ENCODE results near the gene CRX. TPM values are rescaled to one million over a fixed set of nuclear protein-coding genes. Genes with fewer than 3 reads are reported as not detected.

Gene CRX
- total and polyA plus RNA-seq, 2 donors (not counting 1 experiment from before 2014, with no cell fraction given): not detected

DNA sequence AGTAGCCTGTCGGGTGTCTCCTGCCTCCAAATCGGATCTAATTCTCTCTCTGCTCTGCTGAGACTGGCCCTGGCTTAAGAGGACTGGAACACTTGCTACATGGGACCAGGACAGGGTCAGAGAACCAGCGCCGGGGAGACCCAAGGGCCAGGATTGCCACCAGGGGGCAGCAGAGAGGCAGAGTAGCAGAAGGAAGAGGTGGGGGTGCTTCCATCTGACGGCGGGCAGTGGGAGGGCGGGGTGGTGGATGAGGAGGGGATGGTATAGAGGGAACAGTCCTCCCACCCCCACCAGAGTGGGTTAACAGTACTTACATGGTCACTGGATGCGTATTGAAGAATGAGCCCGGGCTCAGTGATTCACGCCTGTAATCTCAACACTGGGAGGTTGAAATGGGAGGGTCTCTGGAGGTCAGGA lies 31.3 kb upstream of the CRX start:
- H3K27me3 Mint-ChIP-seq: peaks cover 1% of the 10 kb centered on the region
- Histone ChIP-seq H3K4me1 (ENCODE audit: control insufficient read depth in 2 of 2, insufficient read depth in 2 of 2, low read length in 2 of 2) (peaks cover 0 to 10% of the 10 kb centered on the region in 2 donors), H3K4me2 (replicated peaks; ENCODE audit: low read depth, low read length, poor library complexity, severe bottlenecking) (no peak overlapping the region), H2AFZ (ENCODE audit: insufficient read depth, low read depth, low read length, poor library complexity, severe bottlenecking) (no peak overlapping the region), H3K27ac (ENCODE audit: low read length in 2 of 2) (no peak overlapping the region), H3K79me2 (ENCODE audit: control insufficient read depth, insufficient read depth, low read length) (no peaks in the 10 kb centered on the region), H4K20me1 (ENCODE audit: control insufficient read depth, insufficient read depth, low read length, poor library complexity, severe bottlenecking) (no peaks in the 10 kb centered on the region), H3K27me3 (replicated peaks in 1 of 4; ENCODE audit: control extremely low read depth in 1 of 4, control insufficient read depth in 3 of 4, insufficient read depth in 4 of 4, low read length in 3 of 4) (no peaks in the 10 kb centered on the region), H3K36me3 (replicated peaks in 1 of 2; ENCODE audit: control extremely low read depth in 1 of 2, control insufficient read depth in 1 of 2, extremely low read depth in 1 of 2, insufficient read depth in 2 of 2, low read length in 1 of 2) (no peaks in the 10 kb centered on the region), H3K9ac (ENCODE audit: low read length) (no peak overlapping the region), H3K4me3 (ENCODE audit: control extremely low read depth in 1 of 5, extremely low read depth in 1 of 5, insufficient read depth in 1 of 5, low read depth in 2 of 5, low read length in 4 of 5) (no peak overlapping the region), H3K9me3 (ENCODE audit: control extremely low read depth in 1 of 3, control insufficient read depth in 2 of 3, insufficient read depth in 1 of 3, low read length in 2 of 3) (peaks cover 1 to 7% (median 4%) of the 10 kb centered on the region in 3 donors)
- WGBS (ENCODE audit: insufficient coverage): 0% methylated on average over 4 of the region's 10 CpGs
- peaks cover 5% of the 10 kb centered on the region for H3K4me1 Mint-ChIP-seq
- ATAC-seq (ENCODE audit: low read depth) (peak; percentile 68), DNase-seq (peak; percentile 81)
- no peaks in the 10 kb centered on the region for H3K9me3 Mint-ChIP-seq (ENCODE audit: insufficient read depth)
- CTCF ChIA-PET: interaction anchor here (0.6 to 6.4 kb wide), 9 partner anchors 8 to 754 kb away, joined by 3 to 43 read pairs (median 3); partner anchors contain the start of genes EHD2 and NOP53
- TF ChIP-seq, protein P1, sequence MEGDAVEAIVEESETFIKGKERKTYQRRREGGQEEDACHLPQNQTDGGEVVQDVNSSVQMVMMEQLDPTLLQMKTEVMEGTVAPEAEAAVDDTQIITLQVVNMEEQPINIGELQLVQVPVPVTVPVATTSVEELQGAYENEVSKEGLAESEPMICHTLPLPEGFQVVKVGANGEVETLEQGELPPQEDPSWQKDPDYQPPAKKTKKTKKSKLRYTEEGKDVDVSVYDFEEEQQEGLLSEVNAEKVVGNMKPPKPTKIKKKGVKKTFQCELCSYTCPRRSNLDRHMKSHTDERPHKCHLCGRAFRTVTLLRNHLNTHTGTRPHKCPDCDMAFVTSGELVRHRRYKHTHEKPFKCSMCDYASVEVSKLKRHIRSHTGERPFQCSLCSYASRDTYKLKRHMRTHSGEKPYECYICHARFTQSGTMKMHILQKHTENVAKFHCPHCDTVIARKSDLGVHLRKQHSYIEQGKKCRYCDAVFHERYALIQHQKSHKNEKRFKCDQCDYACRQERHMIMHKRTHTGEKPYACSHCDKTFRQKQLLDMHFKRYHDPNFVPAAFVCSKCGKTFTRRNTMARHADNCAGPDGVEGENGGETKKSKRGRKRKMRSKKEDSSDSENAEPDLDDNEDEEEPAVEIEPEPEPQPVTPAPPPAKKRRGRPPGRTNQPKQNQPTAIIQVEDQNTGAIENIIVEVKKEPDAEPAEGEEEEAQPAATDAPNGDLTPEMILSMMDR (IDR thresholded peaks at IDR 0.05): peak; percentile 80
- TF ChIP-seq EZH2 (IDR thresholded peaks at IDR 0.05; ENCODE audit: borderline replicate concordance, insufficient read depth, low read depth, low read length, poor library complexity, severe bottlenecking): no peak
- POLR2A ChIA-PET: no interaction called here
- H3K27ac Mint-ChIP-seq: no peak overlapping the region
- no peak overlapping the region for H3K4me3 Mint-ChIP-seq
- intact Hi-C loops (cut with micrococcal nuclease): no loop called here

DNA sequence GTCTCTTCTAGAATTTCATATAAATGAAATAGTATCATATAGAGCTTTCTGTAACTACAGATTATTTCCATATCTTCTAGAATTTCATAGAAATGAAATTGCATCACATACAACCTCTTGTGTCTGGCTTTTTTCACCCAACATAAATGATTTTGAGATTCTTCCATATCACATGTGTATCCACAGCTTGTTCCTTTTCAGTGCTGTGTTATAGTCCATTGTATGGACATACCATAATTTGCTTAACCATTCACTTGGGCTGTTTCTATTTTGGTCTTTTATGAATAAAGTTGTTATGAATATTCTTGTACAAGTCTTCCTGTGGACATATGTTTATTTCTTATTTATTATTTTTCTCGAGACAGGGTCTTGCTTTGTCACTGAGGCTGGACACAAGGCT lies 29.1 kb upstream of the CRX start:
- Histone ChIP-seq H4K20me1 (ENCODE audit: control insufficient read depth, insufficient read depth, low read length, poor library complexity, severe bottlenecking) (no peaks in the 10 kb centered on the region), H3K27me3 (replicated peaks in 1 of 4; ENCODE audit: control extremely low read depth in 1 of 4, control insufficient read depth in 3 of 4, insufficient read depth in 4 of 4, low read length in 3 of 4) (peaks cover 0 to under 1% (median 0%) of the 10 kb centered on the region in 4 experiments), H2AFZ (ENCODE audit: insufficient read depth, low read depth, low read length, poor library complexity, severe bottlenecking) (no peak overlapping the region), H3K4me3 (ENCODE audit: control extremely low read depth in 1 of 5, extremely low read depth in 1 of 5, insufficient read depth in 1 of 5, low read depth in 2 of 5, low read length in 4 of 5) (no peak overlapping the region), H3K9ac (ENCODE audit: low read length) (no peak overlapping the region), H3K9me3 (ENCODE audit: control extremely low read depth in 1 of 3, control insufficient read depth in 2 of 3, insufficient read depth in 1 of 3, low read length in 2 of 3) (peaks cover 1 to 7% (median 4%) of the 10 kb centered on the region in 3 donors), H3K79me2 (ENCODE audit: control insufficient read depth, insufficient read depth, low read length) (no peaks in the 10 kb centered on the region), H3K4me2 (replicated peaks; ENCODE audit: low read depth, low read length, poor library complexity, severe bottlenecking) (no peak overlapping the region), H3K36me3 (replicated peaks in 1 of 2; ENCODE audit: control extremely low read depth in 1 of 2, control insufficient read depth in 1 of 2, extremely low read depth in 1 of 2, insufficient read depth in 2 of 2, low read length in 1 of 2) (no peaks in the 10 kb centered on the region), H3K27ac (ENCODE audit: low read length in 2 of 2) (no peak overlapping the region), H3K4me1 (ENCODE audit: control insufficient read depth in 2 of 2, insufficient read depth in 2 of 2, low read length in 2 of 2) (peaks cover 0 to 10% of the 10 kb centered on the region in 2 donors)
- ATAC-seq (ENCODE audit: low read depth): no peak
- H3K9me3 Mint-ChIP-seq (ENCODE audit: insufficient read depth): no peaks in the 10 kb centered on the region
- CTCF ChIA-PET: interaction anchor here (1.0 to 6.4 kb wide), 5 partner anchors 8 to 356 kb away, joined by 3 to 43 read pairs (median 3); no protein-coding TSS in a partner anchor
- no peak overlapping the region for H3K4me3 Mint-ChIP-seq
- H3K27me3 Mint-ChIP-seq: peaks cover 5% of the 10 kb centered on the region
- WGBS (ENCODE audit: insufficient coverage): no CpG with 5 or more reads among the region's 1 CpG
- H3K27ac Mint-ChIP-seq: no peak overlapping the region
- H3K4me1 Mint-ChIP-seq: peaks cover 5% of the 10 kb centered on the region
- intact Hi-C loops (cut with micrococcal nuclease): no loop called here
- POLR2A ChIA-PET: interaction anchor here (0.5 kb wide), 1 partner anchor 183 kb away, joined by 4 read pairs; no protein-coding TSS in a partner anchor
- no peak for TF ChIP-seq EZH2 (IDR thresholded peaks at IDR 0.05; ENCODE audit: borderline replicate concordance, insufficient read depth, low read depth, low read length, poor library complexity, severe bottlenecking)
- TF ChIP-seq, protein P1 (IDR thresholded peaks at IDR 0.05): no peak
- DNase-seq: no peak

Data from B cell (primary cell).